Activated CD4-positive, alpha-beta T cell treated with anti-CD3 and anti-CD28 coated beads for 36 hours (primary cell): Measurements from ENCODE around the gene TMC4. TPM values are rescaled to one million over a fixed set of nuclear protein-coding genes. Genes with fewer than 3 reads are reported as not detected.
"Not testable (repeated sequence)": the region's sequence is repeated elsewhere in the genome, so short reads cannot be mapped to it uniquely, and the experiment has no call there.

Source experiments
- ATAC-seq: fragments of 200-7000 bp; cut with Tn5 transposase; one replicate; pipeline ENCODE4 v1.10.0; 2021; ENCODE audit warnings: mild to moderate bottlenecking, moderate library complexity
- CTCF ChIA-PET: fragments of 350-600 bp; sonication (Branson Sonifier 250); formaldehyde crosslinking; loops from one replicate; lab custom pipeline; 2021; ENCODE audit warnings: antibody characterized with exemption; lab: Charles Lee
- POLR2A ChIA-PET: fragments of 350-600 bp; sonication (Branson Sonifier 250); formaldehyde crosslinking; loops from one replicate; lab custom pipeline; 2021; ENCODE audit warnings: antibody characterized with exemption, inconsistent platforms; lab: Charles Lee
- DNase-seq: peaks from one replicate; pipeline ENCODE4 v3.0.0-alpha.2; 2020
- H3K27ac Mint-ChIP-seq: one replicate; pipeline ENCODE4 v1.8.0; 2021; ENCODE audit warnings: mixed read lengths
- H3K27me3 Mint-ChIP-seq: one replicate; pipeline ENCODE4 v1.8.0; 2021; ENCODE audit warnings: mixed read lengths
- H3K36me3 Mint-ChIP-seq: one replicate; pipeline ENCODE4 v1.8.0; 2021; ENCODE audit warnings: low read depth, mixed read lengths
- H3K4me1 Mint-ChIP-seq: one replicate; pipeline ENCODE4 v1.8.0; 2021; ENCODE audit warnings: mixed read lengths
- H3K4me3 Mint-ChIP-seq: one replicate; pipeline ENCODE4 v1.8.0; 2021; ENCODE audit warnings: mild to moderate bottlenecking, moderate library complexity, mixed read lengths
- H3K9me3 Mint-ChIP-seq: one replicate; pipeline ENCODE4 v1.8.0; 2021; ENCODE audit warnings: low read depth, mixed read lengths
- intact Hi-C, 2 experiments: fragments of 100-400 bp; cut with DNase I in 1 of 2; cut with micrococcal nuclease in 1 of 2; formaldehyde crosslinking; loops; one replicate each; pipeline versions ENCODE4 v1.14.2 to v1.15.1; 2022 to 2024; cut with DNase I, micrococcal nuclease
- total RNA-seq, 2 experiments: library from RNA; stranded (reverse); gene quantifications; one replicate each; pipeline ENCODE4 v1.2.3, GENCODE V29; 2021

TMC4 gene
- total RNA-seq, 2 experiments from 2014 or later, result 0.39 to 0.55 TPM

GRCh38 chr19:54180691-54181091 is 7.7 kb upstream of the TMC4 start:
- Mint-ChIP-seq H3K4me3 (no peak overlapping the region), H3K27ac (no peak overlapping the region), H3K27me3 (no peaks in the 10 kb centered on the region), H3K4me1 (no peaks in the 10 kb centered on the region), H3K9me3 (no peaks in the 10 kb centered on the region), H3K36me3 (peaks cover 40% of the 10 kb centered on the region)
- intact Hi-C loops, result no loop called here
- DNase-seq (no peak), ATAC-seq (no peak)
- CTCF ChIA-PET, result interaction anchor here (0.9 kb wide), 1 partner anchor 11 kb away, joined by 3 read pairs; no protein-coding TSS in a partner anchor
- POLR2A ChIA-PET, result no interaction called here

DNA sequence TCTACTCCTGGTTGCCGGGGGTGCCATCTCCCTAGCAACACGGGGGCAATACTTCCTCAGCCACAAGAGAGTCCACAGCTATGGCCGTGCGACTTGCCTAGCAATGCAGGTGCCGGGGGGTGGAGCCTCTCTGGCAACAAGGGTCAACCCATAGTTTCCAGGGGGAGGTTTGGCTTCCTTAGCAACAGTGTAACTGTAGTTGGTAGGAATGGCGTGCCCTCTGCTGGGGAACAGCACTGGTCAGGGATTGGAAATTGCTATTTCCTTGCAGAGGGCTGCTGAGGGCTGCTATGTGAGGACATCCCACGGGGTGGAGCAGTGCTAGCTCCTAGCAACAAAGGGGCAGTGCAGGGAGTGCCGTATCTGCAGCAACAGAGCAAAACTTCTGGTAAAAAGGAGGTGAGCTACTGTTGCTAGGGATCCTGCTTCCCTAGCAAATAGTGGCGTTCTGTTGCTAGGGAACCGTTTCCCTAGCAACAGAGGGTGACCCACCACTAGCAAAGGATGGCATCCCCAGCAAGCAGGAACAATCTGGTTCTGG is 7.0 kb upstream of the TMC4 start:
- CTCF ChIA-PET, result interaction anchor here (0.9 kb wide), 1 partner anchor 10 kb away, joined by 3 read pairs; no protein-coding TSS in a partner anchor
- Mint-ChIP-seq H3K27ac (no peak overlapping the region), H3K9me3 (no peaks in the 10 kb centered on the region), H3K4me1 (no peaks in the 10 kb centered on the region), H3K27me3 (no peaks in the 10 kb centered on the region), H3K4me3 (no peak overlapping the region), H3K36me3 (peaks cover 41% of the 10 kb centered on the region)
- ATAC-seq (no peak), DNase-seq (no peak)
- intact Hi-C loops, result no loop called here
- POLR2A ChIA-PET, result no interaction called here

GRCh38 chr19:54179262-54179852 is 6.4 kb upstream of the TMC4 start:
- H3K4me1 Mint-ChIP-seq, result no peaks in the 10 kb centered on the region
- CTCF ChIA-PET, result no interaction called here
- ATAC-seq, result no peak
- H3K27ac Mint-ChIP-seq, result no peak overlapping the region
- intact Hi-C loops, result no loop called here
- H3K9me3 Mint-ChIP-seq, result no peaks in the 10 kb centered on the region
- DNase-seq, result no peak
- H3K4me3 Mint-ChIP-seq, result no peak overlapping the region
- H3K27me3 Mint-ChIP-seq, result no peaks in the 10 kb centered on the region
- POLR2A ChIA-PET, result interaction anchor here (0.9 kb wide), 1 partner anchor 11 kb away, joined by 3 read pairs; no protein-coding TSS in a partner anchor
- peaks cover 41% of the 10 kb centered on the region for H3K36me3 Mint-ChIP-seq

GRCh38 chr19:54178581-54179261 is 5.8 kb upstream of the TMC4 start:
- DNase-seq (peak; percentile 69), ATAC-seq (peak; percentile 94)
- Mint-ChIP-seq H3K4me1 (no peaks in the 10 kb centered on the region), H3K4me3 (no peak overlapping the region), H3K27me3 (no peaks in the 10 kb centered on the region), H3K27ac (no peak overlapping the region), H3K9me3 (no peaks in the 10 kb centered on the region), H3K36me3 (peaks cover 36% of the 10 kb centered on the region)
- ChIA-PET CTCF (no interaction called here), POLR2A (interaction anchor here (0.9 kb wide), 1 partner anchor 11 kb away, joined by 3 read pairs; no protein-coding TSS in a partner anchor)
- intact Hi-C loops, result loop anchor here in 1 of 2 experiments (1.0 kb wide), 1 partner anchor 11 kb away; the partner anchor contains the start of gene MBOAT7

- Mint-ChIP-seq H3K4me3 (no peak overlapping the region), H3K27me3 (no peaks in the 10 kb centered on the region), H3K36me3 (peaks cover 20% of the 10 kb centered on the region), H3K27ac (no peak overlapping the region), H3K4me1 (no peaks in the 10 kb centered on the region), H3K9me3 (no peaks in the 10 kb centered on the region)
- DNase-seq (no peak), ATAC-seq (no peak)
- intact Hi-C loops, result loop anchor here in 1 of 2 experiments (2.0 kb wide), 1 partner anchor 15 kb away; the partner anchor contains the start of gene MBOAT7
- CTCF ChIA-PET, result interaction anchor here (0.6 to 1.4 kb wide), 3 partner anchors 14 to 92 kb away, joined by 3 to 6 read pairs (median 3); partner anchors contain the start of gene LENG1
- POLR2A ChIA-PET, result interaction anchor here (0.7 kb wide), 1 partner anchor 8 kb away, joined by 3 read pairs; no protein-coding TSS in a partner anchor
These were observed 1.2 kb upstream of the TMC4 start for GRCh38 chr19:54173951-54174834.

- ChIA-PET CTCF (interaction anchor here (0.6 to 1.4 kb wide), 3 partner anchors 13 to 1895 kb away, joined by 3 to 6 read pairs (median 3); partner anchors contain the start of gene LENG1), POLR2A (no interaction called here)
- Mint-ChIP-seq H3K27me3 (no peaks in the 10 kb centered on the region), H3K4me3 (no peak overlapping the region), H3K36me3 (peaks cover 13% of the 10 kb centered on the region), H3K4me1 (peaks cover 1% of the 10 kb centered on the region), H3K9me3 (no peaks in the 10 kb centered on the region), H3K27ac (no peak overlapping the region)
- DNase-seq, result no peak
- intact Hi-C loops, result no loop called here
- ATAC-seq, result no peak
These were observed 369 bp upstream of the TMC4 start for GRCh38 chr19:54173359-54173699.

DNA sequence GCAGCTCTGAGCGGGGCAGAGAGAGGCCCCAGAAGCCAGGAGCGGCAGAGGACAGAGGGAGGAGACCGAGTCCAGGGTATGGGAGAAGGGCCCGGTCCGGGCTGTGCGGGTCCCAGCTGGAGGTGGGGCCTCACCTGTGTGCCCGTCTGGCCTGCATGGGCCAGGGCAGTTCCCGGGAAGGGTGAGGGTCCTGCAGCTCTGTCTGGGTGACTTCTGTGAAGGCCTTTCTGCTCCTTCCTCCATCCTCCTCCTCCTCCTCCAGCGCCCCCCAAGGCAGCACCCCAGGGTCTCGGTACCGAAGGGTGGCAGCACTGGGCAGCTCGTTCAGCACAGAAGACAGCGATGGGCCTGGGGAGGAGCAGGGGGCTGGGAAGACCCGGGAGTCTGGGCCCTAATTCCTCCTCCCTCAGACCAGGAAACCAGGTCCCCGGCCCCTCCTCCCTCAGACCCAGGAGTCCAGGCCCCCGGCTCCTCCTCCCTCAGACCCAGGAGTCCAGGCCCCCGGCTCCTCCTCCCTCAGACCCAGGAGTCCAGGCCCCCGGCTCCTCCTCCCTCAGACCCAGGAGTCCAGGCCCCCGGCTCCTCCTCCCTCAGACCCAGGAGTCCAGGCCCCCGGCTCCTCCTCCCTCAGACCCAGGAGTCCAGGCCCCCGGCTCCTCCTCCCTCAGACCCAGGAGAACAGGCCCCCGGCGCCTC is 1.1 kb downstream of the TMC4 start:
- ATAC-seq, intact Hi-C loops, H3K4me1 Mint-ChIP-seq, H3K36me3 Mint-ChIP-seq, H3K27ac Mint-ChIP-seq, H3K27me3 Mint-ChIP-seq, DNase-seq, H3K4me3 Mint-ChIP-seq, H3K9me3 Mint-ChIP-seq: not testable (repeated sequence)
- ChIA-PET CTCF (interaction anchor here (0.6 kb wide), 1 partner anchor 141 kb away, joined by 3 read pairs; the partner anchor contains the start of gene LILRA5), POLR2A (interaction anchor here (0.6 kb wide), 1 partner anchor 36 kb away, joined by 3 read pairs; no protein-coding TSS in a partner anchor)

GRCh38 chr19:54169149-54169740 is 3.7 kb downstream of the TMC4 start:
- H3K27me3 Mint-ChIP-seq, result peaks cover under 1% of the 10 kb centered on the region
- no peak overlapping the region for H3K4me3 Mint-ChIP-seq
- intact Hi-C loops, result loop anchor here in 1 of 2 experiments (2.0 kb wide), 1 partner anchor 152 kb away; no protein-coding TSS in a partner anchor
- no peaks in the 10 kb centered on the region for H3K9me3 Mint-ChIP-seq
- H3K27ac Mint-ChIP-seq, result no peak overlapping the region
- ChIA-PET CTCF (interaction anchor here (0.6 to 2.6 kb wide), 15 partner anchors 8 to 97 kb away, joined by 3 to 15 read pairs (median 4); partner anchors contain the start of genes LENG1 and MBOAT7), POLR2A (interaction anchor here (0.6 kb wide), 1 partner anchor 13 kb away, joined by 3 read pairs; no protein-coding TSS in a partner anchor)
- peaks cover 12% of the 10 kb centered on the region for H3K4me1 Mint-ChIP-seq
- ATAC-seq (no peak), DNase-seq (no peak)
- no peaks in the 10 kb centered on the region for H3K36me3 Mint-ChIP-seq

DNA sequence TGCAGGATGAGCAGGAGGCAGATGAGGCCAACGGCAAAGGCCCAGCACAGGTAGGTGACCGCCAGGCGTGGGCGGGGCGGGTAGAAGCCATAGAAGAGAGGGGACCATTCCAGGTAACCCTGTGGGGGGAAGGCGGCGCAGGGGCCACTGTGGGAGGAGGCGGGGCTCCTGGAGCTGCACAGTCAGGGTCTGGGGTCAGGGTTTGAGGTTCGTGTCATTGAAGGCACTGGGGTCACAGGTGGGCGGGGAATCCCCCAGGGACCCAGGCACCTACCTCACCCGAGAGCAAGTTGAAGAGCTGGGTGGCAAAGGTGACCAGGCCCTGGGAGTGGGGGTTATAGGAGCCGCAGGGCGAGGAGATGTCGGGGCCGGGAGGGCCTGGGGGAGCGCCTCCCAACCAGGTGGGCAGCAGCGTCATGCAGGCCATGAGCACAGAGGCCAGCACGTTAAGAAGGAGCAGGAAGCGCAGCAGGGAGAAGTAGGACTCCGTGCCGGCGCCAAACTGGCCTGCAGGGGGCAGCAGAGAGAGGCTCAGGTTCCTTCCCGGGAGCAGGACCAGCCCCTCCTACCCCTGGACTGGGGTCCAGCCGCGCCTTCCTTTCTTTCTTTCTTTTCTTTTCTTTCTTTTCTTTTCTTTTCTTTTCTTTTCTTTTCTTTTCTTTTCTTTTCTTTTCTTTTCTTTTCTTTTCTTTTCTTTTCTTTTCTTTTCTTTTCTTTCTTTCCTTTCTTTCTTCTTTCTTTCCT is 4.6 kb downstream of the TMC4 start:
- CTCF ChIA-PET, result interaction anchor here (0.6 to 2.6 kb wide), 12 partner anchors 8 to 233 kb away, joined by 3 to 15 read pairs (median 4); partner anchors contain the start of genes LENG1 and MBOAT7
- ATAC-seq (peak; percentile 93), DNase-seq (peak; percentile 96)
- intact Hi-C loops, result loop anchor here (1.0 to 2.0 kb wide), 3 partner anchors 63 to 152 kb away; no protein-coding TSS in a partner anchor
- H3K4me1 Mint-ChIP-seq, result peaks cover 19% of the 10 kb centered on the region
- H3K27me3 Mint-ChIP-seq, result peaks cover 5% of the 10 kb centered on the region
- H3K4me3 Mint-ChIP-seq, result no peak overlapping the region
- H3K9me3 Mint-ChIP-seq, result no peaks in the 10 kb centered on the region
- H3K27ac Mint-ChIP-seq, result no peak overlapping the region
- POLR2A ChIA-PET, result interaction anchor here (0.6 to 1.9 kb wide), 2 partner anchors 12 to 20 kb away, joined by 3 to 12 read pairs; partner anchors contain the start of gene MBOAT7
- H3K36me3 Mint-ChIP-seq, result no peaks in the 10 kb centered on the region
